Ramos (cell line): ENCODE measurements around the gene TSHZ2.

Source experiments
- in situ Hi-C: fragments of 300-500 bp; cut with MboI; formaldehyde crosslinking; loops from one replicate; pipeline ENCODE4 v1.14.3; 2022; ENCODE audit warnings: low sequenced_read_pairs; ENCODE audit not compliant: unreplicated experiment

TSHZ2 gene

DNA sequence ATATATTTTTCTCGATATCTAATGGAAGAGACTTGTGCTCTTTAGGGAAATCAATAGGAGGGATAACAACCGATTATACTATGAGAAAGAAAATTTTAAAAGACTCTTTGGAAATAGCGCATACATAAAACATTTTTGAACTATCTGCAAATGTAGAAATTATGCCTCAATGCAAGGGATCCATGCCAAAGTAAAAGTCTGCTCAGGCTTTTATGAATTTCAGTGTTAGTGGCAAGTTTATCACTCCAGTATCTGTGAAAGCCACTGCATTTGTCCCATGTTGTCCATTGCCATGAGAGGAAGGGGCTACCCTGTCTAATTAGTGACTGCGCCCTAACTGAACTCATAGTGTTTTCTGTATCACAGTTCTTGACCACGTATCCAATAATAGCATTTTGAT is 81.4 kb downstream of the TSHZ2 start:
- in situ Hi-C loops, result no loop called here

GRCh38 chr20:53055367-53056067 is 83.4 kb downstream of the TSHZ2 start:
- in situ Hi-C loops, result no loop called here

GRCh38 chr20:53057579-53057978 is 85.4 kb downstream of the TSHZ2 start:
- in situ Hi-C loops, result no loop called here

DNA sequence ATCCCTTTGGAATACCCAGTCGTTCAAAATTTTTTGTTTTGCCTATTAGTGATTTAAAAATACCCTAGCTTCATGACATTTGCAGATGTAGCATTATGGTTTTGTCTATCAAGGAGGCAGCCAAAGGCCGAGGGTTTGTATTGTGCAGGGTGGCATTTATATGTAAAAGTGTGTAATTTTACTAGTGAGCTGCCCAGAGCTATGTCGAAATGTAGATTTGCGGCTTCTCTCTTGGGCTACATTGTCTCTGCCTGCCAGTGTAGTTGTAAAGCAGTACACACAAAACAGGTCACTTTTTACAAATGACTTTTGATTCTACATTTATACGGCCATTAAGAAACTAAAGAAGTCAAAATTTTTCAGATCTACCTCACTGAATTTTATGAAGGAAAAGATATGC is 87.7 kb downstream of the TSHZ2 start:
- in situ Hi-C loops, result no loop called here

DNA sequence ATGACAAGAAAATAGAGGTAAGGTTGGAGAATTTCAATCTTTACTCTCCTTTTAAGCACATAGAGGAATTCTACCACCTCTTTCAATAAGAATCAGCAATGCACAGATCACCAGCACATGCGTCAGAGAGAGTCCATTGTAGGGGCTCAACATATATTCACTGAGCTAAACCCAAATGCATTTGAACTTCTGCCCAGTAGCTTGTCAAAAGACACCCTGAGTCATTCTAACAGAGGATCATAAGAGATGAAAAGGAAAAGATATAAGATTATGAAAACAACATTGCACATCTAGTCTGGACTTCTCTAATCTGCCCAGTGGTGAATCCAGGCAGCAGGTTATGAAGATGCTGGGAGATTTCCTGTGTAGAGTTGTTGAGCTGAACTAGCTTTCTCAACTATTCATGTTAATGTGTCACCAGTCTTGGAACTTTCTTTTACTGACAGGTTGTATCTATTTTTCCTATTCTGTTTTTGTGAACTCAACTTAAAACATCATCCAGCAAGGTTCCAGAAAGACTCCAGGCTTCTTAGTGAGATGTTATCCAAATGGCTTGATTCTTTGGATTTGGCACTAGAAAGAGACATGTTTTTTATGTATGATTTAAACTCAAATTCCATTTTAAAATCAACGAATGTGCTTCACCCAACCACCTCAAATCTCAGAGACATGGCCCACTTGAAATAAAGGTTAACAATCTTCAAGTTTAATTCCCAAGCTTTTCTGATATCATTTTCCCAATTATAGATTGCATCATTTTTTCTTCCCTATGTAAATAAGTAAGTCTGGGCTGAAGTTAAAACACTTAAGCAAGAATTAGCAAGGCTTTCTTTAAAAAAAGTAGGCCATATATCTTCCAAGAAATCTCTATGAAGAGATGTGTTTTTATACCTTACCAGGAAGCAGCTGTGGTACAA is 89.3 kb downstream of the TSHZ2 start:
- in situ Hi-C loops, result no loop called here

- in situ Hi-C loops, result no loop called here
Observed at GRCh38 chr20:53064935-53065334, 92.8 kb downstream of the TSHZ2 start.

DNA sequence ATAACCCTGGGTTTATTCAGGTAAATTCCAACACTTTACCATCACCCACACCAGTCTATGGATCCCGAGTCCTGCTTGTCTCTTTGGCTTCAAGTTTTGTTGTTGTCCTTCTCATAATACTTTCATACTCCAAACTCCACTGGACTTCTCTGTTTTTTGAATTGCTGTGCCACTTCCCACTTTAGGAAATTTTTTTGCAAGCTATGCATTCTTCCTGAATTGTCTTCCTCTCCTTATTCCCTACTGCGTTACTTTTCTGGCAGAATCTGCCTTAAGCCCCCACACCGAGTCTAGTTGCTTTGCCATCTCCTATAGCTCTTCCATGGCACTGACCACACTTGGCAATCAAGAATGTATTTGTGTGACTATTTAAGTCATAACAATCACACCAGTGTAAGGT is 96.1 kb downstream of the TSHZ2 start:
- in situ Hi-C loops, result no loop called here

DNA sequence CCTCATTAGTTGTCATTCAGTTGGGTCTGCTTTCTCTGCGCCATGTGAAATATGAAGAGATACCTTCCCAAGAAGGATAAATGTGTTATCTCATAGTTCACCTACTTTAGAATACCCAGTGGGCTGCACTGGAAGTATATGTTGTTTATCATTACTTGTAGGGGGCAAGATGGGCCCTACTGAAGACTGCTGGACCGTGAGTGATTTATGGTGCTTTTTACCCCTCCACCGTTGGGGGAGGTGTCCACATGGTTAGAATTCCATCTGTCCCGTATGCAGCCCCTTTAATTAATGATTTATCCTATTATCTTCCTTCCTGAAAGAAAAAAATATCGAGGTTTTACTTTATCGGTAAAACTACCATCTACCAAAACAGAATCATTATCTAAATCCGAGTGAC is 97.0 kb downstream of the TSHZ2 start:
- in situ Hi-C loops, result no loop called here

DNA sequence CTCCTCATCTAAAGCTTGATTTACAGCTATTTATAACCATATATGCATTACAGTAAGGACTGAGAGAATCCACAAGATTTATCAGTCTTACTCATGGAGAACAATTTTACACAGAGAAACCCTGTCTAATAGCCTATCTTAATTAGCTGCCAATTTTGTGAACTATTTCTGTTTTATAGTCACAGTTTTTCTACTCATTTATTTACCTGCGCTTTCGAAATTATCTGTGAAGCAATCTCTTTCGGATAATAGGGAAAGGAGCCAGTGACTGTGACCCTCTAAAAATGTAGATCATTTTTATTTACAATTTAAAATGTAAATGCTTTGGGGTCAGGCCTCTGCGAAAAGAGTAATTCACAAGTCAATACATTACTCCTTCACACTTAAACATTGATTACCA is 98.1 kb downstream of the TSHZ2 start:
- in situ Hi-C loops, result no loop called here

- in situ Hi-C loops, result no loop called here
Observed at GRCh38 chr20:53070706-53071392, 98.7 kb downstream of the TSHZ2 start.

- in situ Hi-C loops, result no loop called here
Observed at GRCh38 chr20:53071833-53072232, 99.7 kb downstream of the TSHZ2 start.

DNA sequence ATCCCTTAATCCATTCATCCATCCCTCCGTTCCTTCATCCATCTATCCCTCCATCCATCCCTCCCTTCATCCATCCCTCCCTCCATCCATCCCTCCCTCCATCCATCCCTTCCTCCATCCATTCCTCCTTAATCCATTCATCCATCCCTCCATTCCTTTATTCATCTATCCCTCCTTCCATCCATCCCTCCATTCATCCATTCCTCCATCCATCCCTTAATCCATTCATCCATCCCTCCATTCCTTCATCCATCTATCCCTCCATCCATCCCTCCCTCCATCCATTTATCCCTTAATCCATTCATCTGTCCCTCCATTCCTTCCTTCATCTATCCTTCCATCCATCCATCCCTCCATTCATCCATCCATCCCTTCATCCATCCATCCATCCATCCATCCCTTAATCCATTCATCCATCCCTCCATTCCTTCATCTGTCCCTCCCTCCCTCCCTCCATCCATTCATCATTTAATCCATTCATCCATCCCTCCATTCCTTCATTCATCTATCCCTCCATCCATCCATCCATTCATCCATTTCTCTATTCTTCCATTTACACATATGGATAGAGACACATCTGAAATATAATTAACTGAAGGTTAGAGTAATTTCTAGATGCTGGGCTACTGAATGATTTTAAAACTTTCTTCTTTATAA is 100.9 kb downstream of the TSHZ2 start:
- in situ Hi-C loops, result no loop called here

DNA sequence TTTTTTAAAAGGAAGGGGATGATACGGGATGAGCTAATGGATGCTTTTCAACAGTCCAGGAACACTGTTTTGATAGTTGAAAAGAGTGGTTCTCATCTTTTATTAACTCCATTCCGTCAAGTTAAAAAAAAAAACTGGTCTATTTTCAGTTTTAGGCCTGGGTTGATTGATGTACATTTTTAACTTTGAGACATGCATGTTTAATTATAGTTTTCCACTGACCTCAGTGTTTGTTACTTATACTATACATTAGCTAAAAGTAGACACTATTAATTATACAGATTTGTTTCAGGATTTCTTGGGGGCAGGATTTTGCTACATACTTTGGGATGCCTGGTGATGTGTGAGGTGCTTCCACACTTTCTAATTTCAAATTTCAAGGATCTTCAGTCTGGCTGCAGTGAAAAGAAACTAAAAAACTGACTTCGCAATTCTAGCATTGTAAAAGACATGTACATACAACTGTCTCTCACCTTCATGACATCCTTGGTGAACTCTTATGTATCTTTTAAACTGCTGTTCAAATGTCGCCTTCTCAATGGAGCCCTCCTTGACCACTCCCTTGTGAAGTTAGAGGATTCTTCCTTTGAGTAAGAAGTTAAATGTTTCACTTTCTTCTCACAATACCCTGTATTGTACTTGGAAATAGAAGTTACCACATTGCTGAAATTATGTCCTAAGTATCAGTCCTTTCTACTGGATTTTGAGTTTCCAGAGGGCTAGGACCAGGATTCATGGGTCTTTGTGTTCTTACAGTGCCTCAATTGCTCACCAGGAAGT is 101.7 kb downstream of the TSHZ2 start:
- in situ Hi-C loops, result no loop called here

DNA sequence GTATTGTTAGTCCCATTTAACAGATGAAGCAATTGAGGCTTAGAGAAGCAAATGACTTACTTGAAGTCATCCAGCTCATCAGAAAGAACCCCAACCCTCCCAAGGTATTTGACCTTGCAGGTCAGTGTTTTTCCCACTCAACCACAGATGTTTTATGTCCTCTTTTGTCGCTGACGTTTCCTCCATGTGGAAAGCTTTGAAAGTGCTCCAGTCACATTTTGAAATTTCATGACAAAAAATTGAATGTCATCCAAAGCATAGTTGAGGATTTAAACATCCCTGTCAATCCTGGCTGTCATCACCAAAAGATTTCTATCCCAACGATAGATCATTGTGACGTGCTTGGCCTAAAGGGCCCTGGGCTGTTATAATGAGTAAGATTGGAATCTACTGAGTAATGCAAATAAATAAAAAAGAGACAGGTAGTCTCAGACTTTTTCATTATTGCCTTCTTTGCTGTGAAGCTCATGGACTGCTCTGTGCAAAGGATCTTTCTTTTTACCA is 102.7 kb downstream of the TSHZ2 start:
- in situ Hi-C loops, result no loop called here

DNA sequence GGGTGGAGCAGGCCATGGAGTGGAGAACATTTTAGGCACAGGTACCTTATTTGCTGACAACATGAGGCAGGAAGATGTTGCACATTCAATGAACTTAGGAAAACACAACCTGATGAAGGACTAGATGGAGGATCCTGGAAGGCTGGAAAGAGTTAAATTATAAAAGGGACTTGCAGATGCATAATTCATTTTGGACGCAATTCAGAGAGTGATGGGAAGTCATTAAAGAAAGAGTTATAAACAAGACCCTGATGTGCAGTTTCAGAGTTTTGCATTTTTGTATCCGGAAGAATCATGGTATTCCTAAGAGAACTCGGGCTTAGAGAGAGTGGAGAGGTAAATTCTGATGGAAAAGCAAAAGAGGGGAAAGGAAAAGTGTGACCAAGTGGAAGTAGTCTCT is 104.5 kb downstream of the TSHZ2 start:
- in situ Hi-C loops, result no loop called here

DNA sequence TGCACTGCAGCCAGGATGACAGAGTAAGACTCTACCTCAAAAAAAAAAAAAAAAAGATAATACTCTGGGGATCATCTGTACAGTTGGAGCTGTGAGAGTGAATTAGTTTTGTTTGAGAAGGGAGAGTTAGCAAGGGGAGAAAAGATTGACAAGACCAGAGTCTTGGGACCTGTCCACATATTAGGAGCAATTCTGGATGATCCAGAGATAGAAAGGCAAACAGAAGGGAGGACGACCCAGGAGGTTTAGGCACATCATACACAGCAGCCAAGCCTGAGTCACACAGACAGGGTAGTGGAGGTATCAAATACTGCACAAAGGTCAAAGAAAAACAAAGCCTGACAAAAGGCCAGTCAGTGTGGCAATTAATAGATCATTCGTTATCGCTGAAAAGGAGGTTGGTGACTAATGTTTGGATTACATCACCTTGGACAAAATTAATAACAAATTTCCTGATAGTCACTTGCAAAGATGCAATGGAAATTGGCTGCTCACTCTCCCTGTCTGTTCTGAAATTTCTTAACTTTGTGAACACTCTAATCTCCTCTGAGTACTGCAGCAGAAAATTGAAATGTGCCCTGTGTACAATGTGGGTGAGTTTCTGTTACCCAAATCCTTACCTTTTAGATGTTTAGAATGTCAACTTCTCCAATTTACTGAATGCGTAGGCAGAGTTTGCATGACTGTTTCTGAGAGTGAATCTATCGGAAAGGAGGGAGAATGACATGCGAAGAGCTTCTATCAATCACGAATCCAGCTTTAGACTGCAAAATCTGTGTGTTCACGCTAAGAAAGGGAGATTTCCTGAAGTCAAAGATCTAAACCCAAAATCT is 105.4 kb downstream of the TSHZ2 start:
- in situ Hi-C loops, result no loop called here

DNA sequence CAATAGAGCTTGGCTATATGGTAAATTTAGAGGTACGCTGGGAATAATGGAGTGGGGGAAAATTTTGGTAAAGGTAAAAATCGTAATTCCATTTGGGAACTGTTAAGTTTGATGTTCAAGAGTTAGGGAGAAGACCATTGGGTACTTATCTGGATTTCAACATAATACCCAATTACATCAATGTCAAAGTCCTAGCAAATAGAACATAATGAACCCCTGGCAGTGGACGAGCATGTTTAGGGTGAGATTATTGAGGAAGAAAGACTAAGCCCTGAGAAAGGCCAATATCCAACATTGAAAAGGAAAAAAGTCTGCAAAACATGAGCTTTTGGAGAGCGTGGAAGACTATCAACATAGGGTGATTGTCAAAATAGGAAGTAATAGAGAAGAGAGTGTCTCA is 106.6 kb downstream of the TSHZ2 start:
- in situ Hi-C loops, result no loop called here

DNA sequence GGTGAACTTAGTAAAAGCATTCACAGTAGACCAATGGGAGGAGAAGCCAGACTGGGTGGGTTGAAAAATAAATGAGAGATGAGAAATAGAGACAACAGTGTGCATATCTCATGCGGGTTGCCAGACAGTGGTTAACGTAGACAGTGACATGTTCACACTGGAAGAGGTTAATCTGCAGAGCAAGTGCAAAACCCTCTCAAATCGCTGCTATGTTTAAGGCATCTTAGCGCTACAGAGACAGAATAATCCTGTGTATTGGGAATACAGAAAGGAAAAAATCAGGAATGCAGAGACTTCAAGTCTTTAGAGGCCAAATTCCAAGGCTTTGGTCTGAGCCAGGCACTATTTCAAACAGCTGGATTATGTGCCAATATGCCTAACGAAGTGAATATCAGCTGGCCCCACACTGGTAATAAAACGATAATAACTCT is 107.1 kb downstream of the TSHZ2 start:
- in situ Hi-C loops, result no loop called here
